Gastroesophageal sphincter (tissue), 4 donors: Measurements from ENCODE around the gene KATNAL1. TPM values are rescaled to one million over a fixed set of nuclear protein-coding genes. Genes with fewer than 3 reads are reported as not detected.

ENCODE experiments used
- ATAC-seq: fragments of 150-250 bp; one replicate; pipeline ENCODE4 v1.9.1; 2016; ENCODE audit warnings: mild to moderate bottlenecking, moderate library complexity
- H3K27ac ChIP-seq, 4 donors: fragments of 200-600 bp; sonication (generic) in 3 of 4; 1 replicate in 3 of 4; 2 replicates in 1 of 4; pipeline ENCODE4 v1.5.1; 2016 to 2019
- H3K27me3 ChIP-seq: fragments of 200-600 bp; sonication (generic); one replicate; pipeline ENCODE4 v1.5.1; 2019
- H3K36me3 ChIP-seq, 2 donors: fragments of 200-600 bp; sonication (generic); one replicate each; pipeline ENCODE4 v1.5.1; 2019; ENCODE audit warnings: control low read depth in 1 of 2
- H3K4me1 ChIP-seq, 3 donors: fragments of 200-600 bp; sonication (generic); 1 replicate in 2 of 3; 2 replicates in 1 of 3; pipeline ENCODE4 v1.5.1; 2016 to 2019; ENCODE audit warnings: control low read depth in 2 of 3
- H3K4me3 ChIP-seq, 2 donors: fragments of 200-600 bp; sonication (generic); one replicate each; pipeline ENCODE4 v1.5.1; 2019; ENCODE audit warnings: mild to moderate bottlenecking in 1 of 2, moderate library complexity in 1 of 2
- H3K9me3 ChIP-seq, 3 donors: fragments of 200-600 bp; sonication (generic); one replicate each; pipeline ENCODE4 v1.5.1; 2017 to 2019; ENCODE audit warnings: control low read depth in 2 of 3
- CTCF ChIP-seq, 4 experiments: fragments of 200-600 bp in 2 of 4; fragments of 450-650 bp in 2 of 4; sonication (generic) in 1 of 4; IDR thresholded peaks; one replicate each; pipeline ENCODE4 v1.5.1; 2017 to 2019; ENCODE audit warnings: antibody characterized with exemption in 4 of 4, mild to moderate bottlenecking in 2 of 4, moderate library complexity in 2 of 4
- EP300 ChIP-seq: sonication (generic); formaldehyde crosslinking; IDR thresholded peaks from one replicate; pipeline ENCODE4 v1.6.1; 2017; ENCODE audit warnings: antibody characterized with exemption, mild to moderate bottlenecking
- POLR2A ChIP-seq, 2 donors: fragments of 450-650 bp; IDR thresholded peaks; one replicate each; pipeline ENCODE4 v1.6.1; 2017; ENCODE audit warnings: antibody characterized with exemption in 2 of 2, mild to moderate bottlenecking in 2 of 2, moderate library complexity in 1 of 2
- POLR2AphosphoS5 ChIP-seq: sonication (generic); formaldehyde crosslinking; IDR thresholded peaks from one replicate; pipeline ENCODE4 v1.6.1; 2017; ENCODE audit warnings: antibody characterized with exemption
- WGBS, 2 donors: methylation state at CpG; one replicate each; pipeline ENCODE4 v1.1.5; 2018; ENCODE audit warnings: low coverage in 1 of 2; 5-methylcytosine and 5-hydroxymethylcytosine counted together
- total RNA-seq, 4 donors: library from RNA; depleted of rRNA; stranded (reverse); fragments of >200 nt; gene quantifications; one replicate each; pipeline ENCODE4 v1.1.0, GENCODE V29; 2016

The KATNAL1 gene
- total RNA-seq, 4 donors from 2014 or later = 29.5 to 55.0 (median 42.9) TPM

GRCh38 chr13:30170569-30170968 lies 136.8 kb downstream of the KATNAL1 start:
- no peaks in the 10 kb centered on the region for H3K27me3 ChIP-seq
- WGBS, 2 donors = 83 to 100% methylated on average over 1 to 9 of the region's 9 CpGs
- H3K27ac ChIP-seq = no peak overlapping the region
- ATAC-seq = no peak
- no peak overlapping the region for H3K4me3 ChIP-seq
- H3K4me1 ChIP-seq = no peaks in the 10 kb centered on the region
- TF ChIP-seq POLR2A (IDR thresholded peaks at IDR 0.05) (no peak), EP300 (no peak), CTCF (IDR thresholded peaks at IDR 0.05) (no peak), POLR2AphosphoS5 (no peak)
- H3K9me3 ChIP-seq = no peaks in the 10 kb centered on the region
- no peaks in the 10 kb centered on the region for H3K36me3 ChIP-seq

GRCh38 chr13:30169442-30169841 lies 137.9 kb downstream of the KATNAL1 start:
- TF ChIP-seq CTCF (IDR thresholded peaks at IDR 0.05) (no peak), POLR2A (IDR thresholded peaks at IDR 0.05) (no peak), POLR2AphosphoS5 (no peak), EP300 (no peak)
- Histone ChIP-seq H3K27ac (no peak overlapping the region), H3K4me3 (no peak overlapping the region), H3K9me3 (no peaks in the 10 kb centered on the region), H3K36me3 (no peaks in the 10 kb centered on the region), H3K4me1 (no peaks in the 10 kb centered on the region), H3K27me3 (no peaks in the 10 kb centered on the region)
- 29 to 58% methylated on average over 2 of the region's 2 CpGs for WGBS, 2 donors
- ATAC-seq = no peak

GRCh38 chr13:30165796-30166195 lies 141.6 kb downstream of the KATNAL1 start:
- H3K4me3 ChIP-seq = no peak overlapping the region
- no peaks in the 10 kb centered on the region for H3K9me3 ChIP-seq
- no peaks in the 10 kb centered on the region for H3K27me3 ChIP-seq
- no peaks in the 10 kb centered on the region for H3K36me3 ChIP-seq
- H3K4me1 ChIP-seq = no peaks in the 10 kb centered on the region
- no peak for TF ChIP-seq EP300
- TF ChIP-seq POLR2AphosphoS5 = no peak
- TF ChIP-seq POLR2A (IDR thresholded peaks at IDR 0.05) = no peak
- TF ChIP-seq CTCF (IDR thresholded peaks at IDR 0.05) = no peak
- ATAC-seq = no peak
- WGBS, 2 donors = 51% methylated on average over 5 to 10 of the region's 11 CpGs
- H3K27ac ChIP-seq = no peak overlapping the region

GRCh38 chr13:30165071-30165470 lies 142.3 kb downstream of the KATNAL1 start:
- 70 to 100% methylated on average over 1 to 2 of the region's 2 CpGs for WGBS, 2 donors
- Histone ChIP-seq H3K4me3 (no peak overlapping the region), H3K36me3 (no peaks in the 10 kb centered on the region), H3K9me3 (no peaks in the 10 kb centered on the region), H3K4me1 (no peaks in the 10 kb centered on the region), H3K27me3 (no peaks in the 10 kb centered on the region), H3K27ac (no peak overlapping the region)
- TF ChIP-seq POLR2A (IDR thresholded peaks at IDR 0.05) = no peak
- no peak for TF ChIP-seq POLR2AphosphoS5
- TF ChIP-seq EP300 = no peak
- TF ChIP-seq CTCF (IDR thresholded peaks at IDR 0.05) = no peak
- no peak for ATAC-seq

GRCh38 chr13:30164146-30164545 lies 143.2 kb downstream of the KATNAL1 start:
- H3K27me3 ChIP-seq = no peaks in the 10 kb centered on the region
- H3K9me3 ChIP-seq = no peaks in the 10 kb centered on the region
- 56 to 58% methylated on average over 6 to 9 of the region's 9 CpGs for WGBS, 2 donors
- H3K4me1 ChIP-seq = no peaks in the 10 kb centered on the region
- H3K36me3 ChIP-seq = no peaks in the 10 kb centered on the region
- no peak for TF ChIP-seq EP300
- TF ChIP-seq CTCF (IDR thresholded peaks at IDR 0.05) = no peak
- TF ChIP-seq POLR2A (IDR thresholded peaks at IDR 0.05) = no peak
- TF ChIP-seq POLR2AphosphoS5 = no peak
- no peak for ATAC-seq
- H3K4me3 ChIP-seq = no peak overlapping the region
- no peak overlapping the region for H3K27ac ChIP-seq
